H1 (cell line): ENCODE results near the gene TBKBP1. TPM values are rescaled to one million over a fixed set of nuclear protein-coding genes. Genes with fewer than 3 reads are reported as not detected.

Experiments
- BACH1 ChIP-seq: IDR thresholded peaks from 2 replicates; pipeline ENCODE4 v1.6.1; 2012; ENCODE audit warnings: low read length, improper control_type of control experiment
- CHD2 ChIP-seq: IDR thresholded peaks from 2 replicates; pipeline ENCODE4 v1.6.1; 2012; ENCODE audit warnings: low read length, improper control_type of control experiment
- CTCF ChIP-seq, 3 experiments: IDR thresholded peaks; 1 replicate in 2 of 3; 2 replicates in 1 of 3; pipeline versions ENCODE4 v1.5.1 to v1.6.1; 2011; ENCODE audit warnings: low read length in 3 of 3, mild to moderate bottlenecking in 3 of 3, inconsistent platforms in 2 of 3, low read depth in 1 of 3, moderate library complexity in 1 of 3; ENCODE audit not compliant: insufficient read depth in 1 of 3; ENCODE audit errors: control extremely low read depth in 1 of 3
- EP300 ChIP-seq, 2 experiments: IDR thresholded peaks; 1 replicate in 1 of 2; 2 replicates in 1 of 2; pipeline ENCODE4 v1.6.1; 2011 to 2012; ENCODE audit warnings: low read depth in 2 of 2, low read length in 2 of 2, mild to moderate bottlenecking in 2 of 2, borderline replicate concordance in 1 of 2, inconsistent platforms in 1 of 2, moderate library complexity in 1 of 2
- GTF2F1 ChIP-seq: IDR thresholded peaks from 2 replicates; pipeline ENCODE4 v1.6.1; 2012; ENCODE audit warnings: low read depth, low read length, improper control_type of control experiment, borderline replicate concordance
- RAD21 ChIP-seq, 2 experiments: IDR thresholded peaks in 1 of 2; conservative IDR thresholded peaks in 1 of 2; 2 replicates each; pipeline ENCODE4 v1.6.1; 2011; ENCODE audit warnings: low read depth in 2 of 2, low read length in 2 of 2, improper control_type of control experiment in 1 of 2, inconsistent platforms in 1 of 2, mild to moderate bottlenecking in 1 of 2, moderate library complexity in 1 of 2
- TBP ChIP-seq: IDR thresholded peaks from 2 replicates; pipeline ENCODE4 v1.6.1; 2011; ENCODE audit warnings: low read depth, low read length, improper control_type of control experiment
- polyA plus RNA-seq, 7 experiments: library from polyadenylated mRNA; depleted of rRNA in 3 of 7; stranded (reverse) in 5 of 7; unstranded in 2 of 7; fragments of >200 nt in 5 of 7; fragments of 200-250 nt in 2 of 7; gene quantifications; 1 replicate in 5 of 7; 2 replicates in 1 of 7; 4 replicates in 1 of 7; pipeline versions ENCODE4 v1.2.1 to v1.2.3, GENCODE V29; 2011 to 2013; ENCODE audit warnings: missing spikeins in 2 of 7, mixed read lengths in 2 of 7
- total RNA-seq: library from RNA; stranded (reverse); fragmentation: NEBNext Ultra II Directional; extraction: Animal tissue kit (Norgen Biotek cat#: 25700); gene quantifications from 2 replicates; pipeline ENCODE4 v1.2.1, GENCODE V29; 2021
- TF ChIP-seq, protein P1 (sequence below): IDR thresholded peaks from 2 replicates; pipeline ENCODE4 v1.6.1; 2012; ENCODE audit warnings: low read length, inconsistent platforms
- TF ChIP-seq, protein P2 (sequence below): IDR thresholded peaks from 2 replicates; pipeline ENCODE4 v1.6.1; 2011; ENCODE audit warnings: low read length, improper control_type of control experiment

TBKBP1 gene
- total and polyA plus RNA-seq, 2 of the 8 experiments (the other 6 are each of a cell fraction or from before 2014, with no cell fraction given), result 6.3 to 15.1 TPM

GRCh38 chr17:47649153-47649971 is 44.6 kb upstream of the TBKBP1 start, which contains the start of gene KPNB1 (continued):
- TF ChIP-seq, protein P1, sequence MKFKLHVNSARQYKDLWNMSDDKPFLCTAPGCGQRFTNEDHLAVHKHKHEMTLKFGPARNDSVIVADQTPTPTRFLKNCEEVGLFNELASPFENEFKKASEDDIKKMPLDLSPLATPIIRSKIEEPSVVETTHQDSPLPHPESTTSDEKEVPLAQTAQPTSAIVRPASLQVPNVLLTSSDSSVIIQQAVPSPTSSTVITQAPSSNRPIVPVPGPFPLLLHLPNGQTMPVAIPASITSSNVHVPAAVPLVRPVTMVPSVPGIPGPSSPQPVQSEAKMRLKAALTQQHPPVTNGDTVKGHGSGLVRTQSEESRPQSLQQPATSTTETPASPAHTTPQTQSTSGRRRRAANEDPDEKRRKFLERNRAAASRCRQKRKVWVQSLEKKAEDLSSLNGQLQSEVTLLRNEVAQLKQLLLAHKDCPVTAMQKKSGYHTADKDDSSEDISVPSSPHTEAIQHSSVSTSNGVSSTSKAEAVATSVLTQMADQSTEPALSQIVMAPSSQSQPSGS, result peak; percentile 75; the same call in 1 of the 2 replicates
- TF ChIP-seq, protein P2, sequence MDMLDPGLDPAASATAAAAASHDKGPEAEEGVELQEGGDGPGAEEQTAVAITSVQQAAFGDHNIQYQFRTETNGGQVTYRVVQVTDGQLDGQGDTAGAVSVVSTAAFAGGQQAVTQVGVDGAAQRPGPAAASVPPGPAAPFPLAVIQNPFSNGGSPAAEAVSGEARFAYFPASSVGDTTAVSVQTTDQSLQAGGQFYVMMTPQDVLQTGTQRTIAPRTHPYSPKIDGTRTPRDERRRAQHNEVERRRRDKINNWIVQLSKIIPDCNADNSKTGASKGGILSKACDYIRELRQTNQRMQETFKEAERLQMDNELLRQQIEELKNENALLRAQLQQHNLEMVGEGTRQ, result peak; percentile 42
- TF ChIP-seq EP300 (IDR thresholded peaks at IDR 0.05; ENCODE audit: borderline replicate concordance in 1 of 2, low read depth in 2 of 2, low read length in 2 of 2) (peak; percentile 10 to 79; a peak in 2 of 3 replicates), TBP (peak; percentile 88), CHD2 (peak; percentile 95), RAD21 (IDR thresholded peaks at IDR 0.05 in 1 of 2, conservative IDR thresholded peaks at IDR 0.05 in 1 of 2; ENCODE audit: low read depth in 2 of 2, low read length in 2 of 2) (no peak), GTF2F1 (0 out of 2 replicates have a peak, but pooled peaks have one; percentile 36), CTCF (IDR thresholded peaks at IDR 0.05; ENCODE audit: control extremely low read depth in 1 of 3, insufficient read depth in 1 of 3, low read depth in 1 of 3, low read length in 3 of 3) (no peak), BACH1 (peak; percentile 78)
